HG03280 (cell line): ENCODE data around the gene MDP1.

Experiments
- ATAC-seq: cut with Tn5 transposase; IDR thresholded peaks from one replicate; pipeline ENCODE4 v1.9.1; 2021; ENCODE audit warnings: mild to moderate bottlenecking, moderate library complexity; ENCODE audit not compliant: unreplicated experiment

The MDP1 gene

DNA sequence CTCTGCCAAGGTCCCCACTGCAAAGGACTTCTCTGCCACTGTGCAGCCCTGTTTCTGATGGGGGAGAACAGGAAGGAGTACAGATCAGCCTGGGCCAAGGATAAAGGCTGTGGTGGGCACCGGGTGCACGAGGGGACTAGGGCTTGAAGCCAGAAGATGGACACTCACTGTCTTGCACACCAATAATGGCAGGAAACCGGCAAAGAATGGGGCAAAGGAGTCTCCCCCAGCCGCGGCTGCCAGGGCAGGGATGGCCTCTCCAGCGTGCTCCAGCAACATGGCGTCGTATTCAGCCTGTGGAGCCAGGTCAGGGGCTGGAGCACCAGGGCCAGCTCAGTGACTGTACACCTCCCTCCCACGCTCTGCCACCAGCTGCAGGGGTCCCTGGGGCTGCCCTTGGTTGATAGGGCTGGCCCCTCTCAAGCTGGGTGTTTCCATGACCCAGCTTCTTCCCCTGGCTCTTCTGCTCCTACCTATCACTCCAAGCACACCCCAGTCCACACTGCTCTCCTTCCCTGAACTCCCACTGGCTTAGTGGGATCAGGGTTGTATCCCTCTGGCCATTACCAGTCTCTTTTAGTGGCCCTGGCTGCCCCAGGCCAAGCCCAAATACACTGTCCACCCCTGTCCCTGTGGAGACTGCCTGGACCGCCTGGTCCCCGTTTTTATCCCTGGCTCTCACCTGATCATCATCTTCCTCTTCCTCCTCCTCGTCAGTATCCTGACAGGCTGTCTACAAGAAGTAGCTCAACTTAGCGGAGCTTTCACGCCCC lies 33.6 kb downstream of the MDP1 start:
- ATAC-seq: no peak

GRCh38 chr14:24181371-24182077 lies 34.3 kb downstream of the MDP1 start:
- ATAC-seq: no peak

- no peak for ATAC-seq
Observed at GRCh38 chr14:24179961-24180796, 35.7 kb downstream of the MDP1 start.

- ATAC-seq: no peak
Observed at GRCh38 chr14:24179294-24179960, 36.4 kb downstream of the MDP1 start.

GRCh38 chr14:24178399-24179178 lies 37.3 kb downstream of the MDP1 start:
- ATAC-seq: no peak

DNA sequence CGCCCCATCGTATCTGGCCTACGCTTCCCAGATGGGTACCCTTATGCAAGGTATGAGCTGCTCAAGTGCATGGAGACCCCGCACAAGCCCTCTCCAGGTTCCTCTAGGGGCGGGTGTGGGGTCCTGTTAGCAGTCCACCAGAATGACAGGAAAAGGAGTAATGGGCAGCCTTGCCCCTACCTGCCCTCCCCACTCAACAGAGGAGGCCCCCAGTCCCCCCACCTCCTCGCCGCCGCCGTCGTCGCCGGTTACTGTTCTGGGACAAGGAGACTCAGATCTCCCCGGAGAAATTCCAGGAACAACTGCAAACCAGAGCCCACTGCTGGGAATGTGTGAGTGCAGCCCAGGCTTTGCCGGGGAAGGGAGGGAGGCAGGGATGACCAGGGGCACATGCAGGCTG lies 38.0 kb downstream of the MDP1 start:
- ATAC-seq: no peak

- ATAC-seq: no peak
Observed at GRCh38 chr14:24177041-24177825, 38.6 kb downstream of the MDP1 start.

DNA sequence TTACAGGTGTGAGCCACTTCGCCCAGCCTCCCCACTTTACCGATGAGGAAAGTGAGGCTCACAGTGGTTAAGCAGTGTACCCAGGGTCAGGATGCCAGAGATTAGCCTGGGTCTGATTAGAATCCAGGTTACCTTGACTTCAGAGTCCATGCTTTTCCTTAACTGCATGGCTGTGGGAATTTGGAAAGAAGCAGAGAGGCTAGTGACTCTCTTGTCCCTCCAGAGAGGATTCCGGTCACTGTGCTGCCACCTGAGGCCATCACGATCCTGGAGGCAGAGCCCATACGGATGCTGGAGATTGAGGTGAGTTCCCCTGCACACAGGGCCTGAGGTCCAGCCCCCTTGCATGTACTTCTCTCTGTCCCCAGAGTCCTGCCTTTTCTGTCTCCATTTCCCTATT lies 39.3 kb downstream of the MDP1 start:
- no peak for ATAC-seq

- no peak for ATAC-seq
Observed at GRCh38 chr14:24172871-24173281, 43.0 kb downstream of the MDP1 start.

DNA sequence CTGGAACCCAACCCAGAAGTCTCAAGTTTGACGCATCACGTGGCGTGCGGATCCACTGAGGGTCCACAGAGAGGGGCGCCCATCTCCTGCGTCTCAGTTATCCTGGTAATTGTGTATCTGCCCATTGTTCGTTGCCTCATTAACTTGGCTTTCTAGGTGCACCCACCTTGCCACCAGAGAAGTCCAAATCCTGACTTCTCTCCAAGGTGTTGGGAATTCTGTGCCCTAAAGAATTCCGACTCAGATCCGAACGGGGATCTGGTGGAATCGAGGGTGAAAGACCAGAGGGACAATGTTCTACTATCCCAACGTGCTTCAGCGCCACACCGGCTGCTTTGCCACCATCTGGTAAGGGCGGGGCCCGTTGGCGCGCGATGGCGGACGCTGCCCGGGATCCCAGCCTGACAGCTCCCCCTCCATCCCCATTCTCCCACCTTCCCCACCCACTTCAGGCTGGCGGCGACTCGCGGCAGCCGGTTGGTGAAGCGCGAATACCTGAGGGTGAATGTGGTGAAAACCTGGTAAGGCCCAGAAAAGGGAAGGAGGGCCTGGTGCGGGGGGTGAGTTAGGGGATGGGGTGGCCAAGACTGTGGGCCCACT lies 43.5 kb downstream of the MDP1 start:
- no peak for ATAC-seq

DNA sequence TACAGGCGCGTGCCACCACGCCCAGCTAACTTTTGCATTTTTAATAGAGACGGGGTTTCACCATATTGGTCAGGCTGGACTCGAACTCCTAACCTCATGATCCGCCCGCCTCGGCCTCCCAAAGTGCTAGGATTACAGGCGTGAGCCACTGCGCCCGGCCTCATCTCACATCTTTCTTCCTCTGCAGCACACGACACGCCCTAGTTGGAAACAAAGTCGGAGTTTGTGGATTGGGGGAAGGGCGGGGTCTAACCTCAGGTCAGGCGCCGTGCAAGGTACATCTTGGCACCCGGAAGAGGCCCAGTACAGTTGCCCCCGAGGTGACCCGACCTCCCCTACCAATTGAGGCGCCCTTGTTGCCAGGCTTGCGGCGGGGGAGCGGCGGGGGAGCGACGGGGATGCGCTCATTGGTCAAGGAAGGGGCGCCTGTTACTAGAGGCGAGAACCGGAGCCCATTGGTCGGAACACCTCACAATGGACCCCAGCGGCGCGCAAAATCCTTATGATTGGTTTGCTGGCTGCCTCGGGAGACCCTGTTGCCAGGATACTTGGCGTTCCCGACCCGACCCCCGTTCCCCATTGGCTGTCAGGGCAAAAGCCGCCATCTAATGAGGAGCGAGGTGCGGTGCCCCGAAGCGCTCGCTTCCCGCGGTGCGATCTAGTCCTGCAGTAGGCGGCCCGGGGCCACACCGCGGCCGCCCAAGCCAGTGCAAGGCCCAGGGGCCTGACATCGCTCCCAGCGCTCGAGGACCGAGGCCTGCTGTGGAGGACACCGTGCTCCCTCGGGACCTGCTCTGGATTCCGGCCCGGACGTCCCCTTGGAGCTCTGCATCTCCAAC lies 44.2 kb downstream of the MDP1 start, which contains the start of gene REC8:
TSS of gene REC8 (plus strand) at position 659 of the 839 bp plus-strand sequence. CDS start 473 bp downstream, outside the sequence.
- peak; percentile 76 for ATAC-seq

GRCh38 chr14:24167469-24168114 lies 48.3 kb downstream of the MDP1 start:
- no peak for ATAC-seq

GRCh38 chr14:24165785-24166184 lies 50.1 kb downstream of the MDP1 start:
- no peak for ATAC-seq

DNA sequence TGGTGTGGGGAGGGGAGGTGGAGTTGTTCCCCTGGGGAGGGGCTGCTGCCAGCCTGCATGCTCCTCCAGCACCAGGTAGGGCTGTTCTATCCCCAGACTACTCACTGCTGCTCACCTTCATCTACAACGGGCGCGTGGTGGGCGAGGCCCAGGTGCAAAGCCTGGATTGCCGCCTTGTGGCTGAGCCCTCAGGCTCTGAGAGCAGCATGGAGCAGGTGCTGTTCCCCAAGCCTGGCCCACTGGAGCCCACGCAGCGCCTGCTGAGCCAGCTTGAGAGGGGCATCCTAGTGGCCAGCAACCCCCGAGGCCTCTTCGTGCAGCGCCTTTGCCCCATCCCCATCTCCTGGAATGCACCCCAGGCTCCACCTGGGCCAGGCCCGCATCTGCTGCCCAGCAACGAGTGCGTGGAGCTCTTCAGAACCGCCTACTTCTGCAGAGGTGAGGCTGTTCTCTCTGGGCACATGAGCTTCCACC lies 51.3 kb downstream of the MDP1 start:
- no peak for ATAC-seq
